ENCODE measurements around the gene ZNF775.

ZNF775 gene

GRCh38 chr7:150410131-150410530, 31.0 kb downstream of the ZNF775 start:
- in situ Hi-C loops (cut with HindIII; ENCODE audit: low sequenced_read_pairs): no loop called here

GRCh38 chr7:150410680-150411346, 31.7 kb downstream of the ZNF775 start:
- in situ Hi-C loops (cut with HindIII; ENCODE audit: low sequenced_read_pairs): no loop called here

- in situ Hi-C loops (cut with HindIII; ENCODE audit: low sequenced_read_pairs): no loop called here
Observed at GRCh38 chr7:150411606-150412005, 32.5 kb downstream of the ZNF775 start.

GRCh38 chr7:150412016-150412415, 32.9 kb downstream of the ZNF775 start:
- in situ Hi-C loops (cut with HindIII; ENCODE audit: low sequenced_read_pairs): no loop called here

- in situ Hi-C loops (cut with HindIII; ENCODE audit: low sequenced_read_pairs): no loop called here
Observed at GRCh38 chr7:150412518-150413488, 33.7 kb downstream of the ZNF775 start.

GRCh38 chr7:150413640-150414081, 34.5 kb downstream of the ZNF775 start:
- in situ Hi-C loops (cut with HindIII; ENCODE audit: low sequenced_read_pairs): no loop called here

GRCh38 chr7:150415161-150416153, 36.3 kb downstream of the ZNF775 start:
- in situ Hi-C loops (cut with HindIII; ENCODE audit: low sequenced_read_pairs): no loop called here

GRCh38 chr7:150417239-150417638, 38.1 kb downstream of the ZNF775 start:
- in situ Hi-C loops (cut with HindIII; ENCODE audit: low sequenced_read_pairs): no loop called here

GRCh38 chr7:150417863-150418262, 38.7 kb downstream of the ZNF775 start:
- in situ Hi-C loops (cut with HindIII; ENCODE audit: low sequenced_read_pairs): no loop called here

- in situ Hi-C loops (cut with HindIII; ENCODE audit: low sequenced_read_pairs): no loop called here
Observed at GRCh38 chr7:150420242-150420641, 41.1 kb downstream of the ZNF775 start.

GRCh38 chr7:150420987-150421674, 42.0 kb downstream of the ZNF775 start:
- in situ Hi-C loops (cut with HindIII; ENCODE audit: low sequenced_read_pairs): no loop called here

- in situ Hi-C loops (cut with HindIII; ENCODE audit: low sequenced_read_pairs): no loop called here
Observed at GRCh38 chr7:150421831-150422230, 42.7 kb downstream of the ZNF775 start.

- in situ Hi-C loops (cut with HindIII; ENCODE audit: low sequenced_read_pairs): no loop called here
Observed at GRCh38 chr7:150425670-150426069, 46.5 kb downstream of the ZNF775 start.

GRCh38 chr7:150428671-150429451, 49.7 kb downstream of the ZNF775 start:
- in situ Hi-C loops (cut with HindIII; ENCODE audit: low sequenced_read_pairs): no loop called here

GRCh38 chr7:150429699-150430098, 50.6 kb downstream of the ZNF775 start:
- in situ Hi-C loops (cut with HindIII; ENCODE audit: low sequenced_read_pairs): no loop called here

GRCh38 chr7:150430465-150431085, 51.4 kb downstream of the ZNF775 start:
- in situ Hi-C loops (cut with HindIII; ENCODE audit: low sequenced_read_pairs): no loop called here

GRCh38 chr7:150431839-150432658, 52.9 kb downstream of the ZNF775 start:
- in situ Hi-C loops (cut with HindIII; ENCODE audit: low sequenced_read_pairs): no loop called here
